CD4-positive, alpha-beta memory T cell (primary cell): ENCODE data around the gene ADISSP. TPM values are rescaled to one million over a fixed set of nuclear protein-coding genes. Genes with fewer than 3 reads are reported as not detected.

Experiments
- CTCF ChIA-PET: fragments of 350-600 bp; sonication (Branson Sonifier 250); formaldehyde crosslinking; loops from one replicate; lab custom pipeline; 2021; ENCODE audit warnings: inconsistent platforms; ENCODE audit not compliant: partially characterized antibody; lab: Charles Lee
- POLR2A ChIA-PET: fragments of 350-600 bp; sonication (Branson Sonifier 250); formaldehyde crosslinking; loops from one replicate; lab custom pipeline; 2021; ENCODE audit not compliant: partially characterized antibody; lab: Charles Lee
- DNase-seq, 5 donors: peaks; one replicate each; pipeline versions ENCODE4 v3.0.0 to v3.0.0-alpha.2; 2020 to 2022; ENCODE audit warnings: mixed read lengths in 1 of 5
- H3K27ac ChIP-seq: one replicate; pipeline ENCODE4 v1.7.0; 2013; ENCODE audit warnings: low read depth, low read length
- H3K27me3 ChIP-seq: 2 replicates; pipeline ENCODE4 v1.7.0; 2013; ENCODE audit warnings: mild to moderate bottlenecking, low read length, moderate library complexity; ENCODE audit not compliant: insufficient read depth
- H3K36me3 ChIP-seq: 2 replicates; pipeline ENCODE4 v1.7.0; 2013; ENCODE audit warnings: mild to moderate bottlenecking, low read length, moderate library complexity; ENCODE audit not compliant: insufficient read depth
- H3K4me1 ChIP-seq: 2 replicates; pipeline ENCODE4 v1.7.0; 2013; ENCODE audit warnings: mild to moderate bottlenecking, low read length, moderate library complexity; ENCODE audit not compliant: insufficient read depth
- H3K4me3 ChIP-seq, 2 donors: one replicate each; pipeline ENCODE4 v1.7.0; 2013; ENCODE audit warnings: low read length in 2 of 2, mild to moderate bottlenecking in 1 of 2
- H3K9me3 ChIP-seq, 2 donors: one replicate each; pipeline ENCODE4 v1.7.0; 2013; ENCODE audit warnings: low read length in 2 of 2, control low read depth in 1 of 2; ENCODE audit not compliant: control insufficient read depth in 1 of 2
- H3K27ac Mint-ChIP-seq, 7 donors: one replicate each; pipeline ENCODE4 v1.8.0; 2020 to 2021; ENCODE audit warnings: mixed read lengths in 7 of 7, mild to moderate bottlenecking in 6 of 7, inconsistent platforms in 3 of 7, moderate library complexity in 3 of 7
- H3K27me3 Mint-ChIP-seq, 2 donors: one replicate each; pipeline ENCODE4 v1.8.0; 2020 to 2021; ENCODE audit warnings: mixed read lengths in 2 of 2
- H3K36me3 Mint-ChIP-seq, 2 donors: one replicate each; pipeline ENCODE4 v1.8.0; 2020 to 2021; ENCODE audit warnings: mixed read lengths in 2 of 2, inconsistent platforms in 1 of 2, mild to moderate bottlenecking in 1 of 2
- H3K4me1 Mint-ChIP-seq, 4 donors: one replicate each; pipeline ENCODE4 v1.8.0; 2020 to 2021; ENCODE audit warnings: mixed read lengths in 4 of 4, mild to moderate bottlenecking in 1 of 4
- H3K4me3 Mint-ChIP-seq, 8 donors: one replicate each; pipeline ENCODE4 v1.8.0; 2020 to 2021; ENCODE audit warnings: mixed read lengths in 8 of 8, mild to moderate bottlenecking in 7 of 8, moderate library complexity in 6 of 8, inconsistent platforms in 3 of 8
- H3K9me3 Mint-ChIP-seq, 8 donors: one replicate each; pipeline ENCODE4 v1.8.0; 2020 to 2021; ENCODE audit warnings: mixed read lengths in 8 of 8, mild to moderate bottlenecking in 5 of 8, inconsistent platforms in 3 of 8, moderate library complexity in 1 of 8
- intact Hi-C: fragments of 100-400 bp; cut with micrococcal nuclease; formaldehyde crosslinking; loops from one replicate; pipeline ENCODE4 v1.15.1; 2023
- polyA plus RNA-seq, 2 donors: library from polyadenylated mRNA; unstranded; fragments of 300-500 nt; fragmentation: Illumina TruSeq; gene quantifications; one replicate each; pipeline ENCODE4 v1.2.3, GENCODE V29; 2021
- total RNA-seq, 2 experiments: library from RNA; stranded (reverse); gene quantifications; one replicate each; pipeline ENCODE4 v1.2.3, GENCODE V29; 2021

Gene ADISSP
- total and polyA plus RNA-seq, 4 experiments from 2014 or later = 15.7 to 31.5 (median 16.8) TPM

GRCh38 chr20:3744806-3745685 lies 22.5 kb downstream of the ADISSP start:
- Histone ChIP-seq H3K27me3 (no peaks in the 10 kb centered on the region), H3K36me3 (no peaks in the 10 kb centered on the region), H3K9me3 (no peaks in the 10 kb centered on the region), H3K4me3 (peak overlapping the region in 1 of 2 donors; percentile 11), H3K4me1 (peaks cover 12% of the 10 kb centered on the region), H3K27ac (no peak overlapping the region)
- CTCF ChIA-PET = interaction anchor here (0.6 to 1.6 kb wide), 5 partner anchors 9 to 442 kb away, joined by 3 to 5 read pairs (median 3); no protein-coding TSS in a partner anchor
- H3K36me3 Mint-ChIP-seq = no peaks in the 10 kb centered on the region
- intact Hi-C loops = no loop called here
- peaks cover 0 to 2% (median 0%) of the 10 kb centered on the region in 8 donors for H3K9me3 Mint-ChIP-seq
- POLR2A ChIA-PET = interaction anchor here (0.9 to 1.1 kb wide), 2 partner anchors 22 to 76 kb away, joined by 3 to 5 read pairs; partner anchors contain the start of genes ADISSP and AP5S1
- H3K4me3 Mint-ChIP-seq = peak overlapping the region; percentile 48 to 85 (median 74)
- H3K27me3 Mint-ChIP-seq = peaks cover 5 to 6% of the 10 kb centered on the region in 2 donors
- H3K27ac Mint-ChIP-seq = peak overlapping the region in 6 of 7 donors; percentile 16 to 87 (median 68)
- DNase-seq = peak; percentile 69 to 87 (median 72)
- peaks cover 7 to 17% (median 11%) of the 10 kb centered on the region in 4 donors for H3K4me1 Mint-ChIP-seq

GRCh38 chr20:3744037-3744436 lies 23.5 kb downstream of the ADISSP start:
- intact Hi-C loops = no loop called here
- peaks cover 0 to 2% (median 0%) of the 10 kb centered on the region in 8 donors for H3K9me3 Mint-ChIP-seq
- ChIA-PET POLR2A (no interaction called here), CTCF (interaction anchor here (0.7 to 1.6 kb wide), 3 partner anchors 8 to 111 kb away, joined by 3 to 5 read pairs (median 3); no protein-coding TSS in a partner anchor)
- no peaks in the 10 kb centered on the region for H3K36me3 ChIP-seq
- no peaks in the 10 kb centered on the region for H3K36me3 Mint-ChIP-seq
- peak overlapping the region in 4 of 8 donors; percentile 29 to 80 (median 64) for H3K4me3 Mint-ChIP-seq
- peaks cover 5 to 6% of the 10 kb centered on the region in 2 donors for H3K27me3 Mint-ChIP-seq
- H3K9me3 ChIP-seq = no peaks in the 10 kb centered on the region
- H3K27ac ChIP-seq = no peak overlapping the region
- no peak overlapping the region for H3K4me3 ChIP-seq
- H3K4me1 Mint-ChIP-seq = peaks cover 7 to 17% (median 11%) of the 10 kb centered on the region in 4 donors
- no peaks in the 10 kb centered on the region for H3K27me3 ChIP-seq
- no peak for DNase-seq
- H3K4me1 ChIP-seq = peaks cover 12% of the 10 kb centered on the region
- peak overlapping the region in 2 of 7 donors; percentile 15 to 57 for H3K27ac Mint-ChIP-seq

GRCh38 chr20:3743251-3743650 lies 24.3 kb downstream of the ADISSP start:
- no peaks in the 10 kb centered on the region for H3K9me3 ChIP-seq
- H3K36me3 ChIP-seq = no peaks in the 10 kb centered on the region
- no peak overlapping the region for H3K27ac ChIP-seq
- H3K4me3 ChIP-seq = no peak overlapping the region
- Mint-ChIP-seq H3K4me3 (no peak overlapping the region), H3K9me3 (peaks cover 0 to 2% (median 0%) of the 10 kb centered on the region in 8 donors), H3K4me1 (peaks cover 7 to 17% (median 11%) of the 10 kb centered on the region in 4 donors), H3K27me3 (peaks cover 4 to 5% of the 10 kb centered on the region in 2 donors), H3K27ac (peak overlapping the region in 1 of 7 donors; percentile 48), H3K36me3 (no peaks in the 10 kb centered on the region)
- ChIA-PET POLR2A (no interaction called here), CTCF (interaction anchor here (0.8 to 1.3 kb wide), 3 partner anchors 11 to 24 kb away, joined by 3 read pairs; partner anchors contain the start of gene ADISSP)
- peaks cover 12% of the 10 kb centered on the region for H3K4me1 ChIP-seq
- intact Hi-C loops = no loop called here
- no peak for DNase-seq
- no peaks in the 10 kb centered on the region for H3K27me3 ChIP-seq

- Histone ChIP-seq H3K4me1 (peaks cover 12% of the 10 kb centered on the region), H3K36me3 (no peaks in the 10 kb centered on the region), H3K9me3 (no peaks in the 10 kb centered on the region), H3K27me3 (no peaks in the 10 kb centered on the region), H3K27ac (no peak overlapping the region), H3K4me3 (no peak overlapping the region)
- Mint-ChIP-seq H3K4me1 (peaks cover 7 to 17% (median 11%) of the 10 kb centered on the region in 4 donors), H3K36me3 (no peaks in the 10 kb centered on the region), H3K27ac (no peak overlapping the region), H3K9me3 (no peaks in the 10 kb centered on the region), H3K4me3 (no peak overlapping the region), H3K27me3 (peaks cover 4 to 5% of the 10 kb centered on the region in 2 donors)
- ChIA-PET CTCF (interaction anchor here (0.7 to 1.2 kb wide), 2 partner anchors 12 to 27 kb away, joined by 3 read pairs; no protein-coding TSS in a partner anchor), POLR2A (no interaction called here)
- intact Hi-C loops = no loop called here
- DNase-seq = no peak
Observed at GRCh38 chr20:3741836-3742458, 25.6 kb downstream of the ADISSP start.

GRCh38 chr20:3740615-3741301 lies 26.8 kb downstream of the ADISSP start:
- Mint-ChIP-seq H3K4me1 (peaks cover 7 to 16% (median 11%) of the 10 kb centered on the region in 4 donors), H3K36me3 (no peaks in the 10 kb centered on the region), H3K27me3 (peaks cover 5 to 7% of the 10 kb centered on the region in 2 donors), H3K4me3 (no peak overlapping the region), H3K9me3 (no peaks in the 10 kb centered on the region), H3K27ac (peak overlapping the region in 1 of 7 donors; percentile 42)
- CTCF ChIA-PET = interaction anchor here (0.7 kb wide), 1 partner anchor 28 kb away, joined by 3 read pairs; no protein-coding TSS in a partner anchor
- H3K4me1 ChIP-seq = peaks cover 12% of the 10 kb centered on the region
- H3K27ac ChIP-seq = no peak overlapping the region
- intact Hi-C loops = no loop called here
- no peak overlapping the region for H3K4me3 ChIP-seq
- H3K27me3 ChIP-seq = no peaks in the 10 kb centered on the region
- H3K36me3 ChIP-seq = no peaks in the 10 kb centered on the region
- POLR2A ChIA-PET = no interaction called here
- H3K9me3 ChIP-seq = no peaks in the 10 kb centered on the region
- DNase-seq = no peak

- H3K4me3 ChIP-seq = no peak overlapping the region
- H3K27ac ChIP-seq = no peak overlapping the region
- H3K9me3 ChIP-seq = no peaks in the 10 kb centered on the region
- Mint-ChIP-seq H3K27ac (peak overlapping the region in 1 of 7 donors; percentile 42), H3K27me3 (peaks cover 7 to 9% of the 10 kb centered on the region in 2 donors), H3K4me1 (peaks cover 6 to 9% (median 8%) of the 10 kb centered on the region in 4 donors), H3K4me3 (peak overlapping the region in 1 of 8 donors; percentile 33), H3K9me3 (no peaks in the 10 kb centered on the region), H3K36me3 (no peaks in the 10 kb centered on the region)
- H3K27me3 ChIP-seq = no peaks in the 10 kb centered on the region
- DNase-seq = no peak
- peaks cover 5% of the 10 kb centered on the region for H3K4me1 ChIP-seq
- ChIA-PET POLR2A (no interaction called here), CTCF (interaction anchor here (0.9 kb wide), 1 partner anchor 11 kb away, joined by 3 read pairs; no protein-coding TSS in a partner anchor)
- intact Hi-C loops = no loop called here
- no peaks in the 10 kb centered on the region for H3K36me3 ChIP-seq
Observed at GRCh38 chr20:3739926-3740451, 27.6 kb downstream of the ADISSP start.
